Measurements from ENCODE around the gene ZNF609.
"Not testable (repeated sequence)": the region's sequence is repeated elsewhere in the genome, so short reads cannot be mapped to it uniquely, and the experiment has no call there.

ZNF609 gene

DNA sequence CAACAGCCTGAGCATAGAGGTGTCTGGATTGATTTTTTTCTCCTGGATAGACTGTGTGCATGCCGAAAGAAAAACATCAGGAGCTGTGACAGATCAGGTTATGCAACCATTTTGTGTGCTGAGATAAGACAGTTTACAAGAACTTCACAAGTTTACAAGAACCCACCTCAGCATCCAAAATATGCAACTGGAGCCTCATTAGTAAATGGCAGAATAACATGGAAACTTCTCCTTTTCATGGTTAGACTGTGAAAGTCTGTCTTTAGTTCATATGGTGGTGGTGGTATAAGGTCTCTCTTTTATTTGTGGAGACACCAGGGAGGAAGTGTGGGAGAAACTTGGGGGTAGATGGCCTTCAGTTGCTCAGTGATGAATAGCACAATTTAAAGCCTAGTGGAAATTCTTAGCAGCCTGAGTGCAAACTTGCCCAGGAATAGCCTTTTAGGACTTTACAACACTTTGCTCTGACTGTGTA, 3.7 kb upstream of the ZNF609 start:
- no peak for DNase-seq

DNA sequence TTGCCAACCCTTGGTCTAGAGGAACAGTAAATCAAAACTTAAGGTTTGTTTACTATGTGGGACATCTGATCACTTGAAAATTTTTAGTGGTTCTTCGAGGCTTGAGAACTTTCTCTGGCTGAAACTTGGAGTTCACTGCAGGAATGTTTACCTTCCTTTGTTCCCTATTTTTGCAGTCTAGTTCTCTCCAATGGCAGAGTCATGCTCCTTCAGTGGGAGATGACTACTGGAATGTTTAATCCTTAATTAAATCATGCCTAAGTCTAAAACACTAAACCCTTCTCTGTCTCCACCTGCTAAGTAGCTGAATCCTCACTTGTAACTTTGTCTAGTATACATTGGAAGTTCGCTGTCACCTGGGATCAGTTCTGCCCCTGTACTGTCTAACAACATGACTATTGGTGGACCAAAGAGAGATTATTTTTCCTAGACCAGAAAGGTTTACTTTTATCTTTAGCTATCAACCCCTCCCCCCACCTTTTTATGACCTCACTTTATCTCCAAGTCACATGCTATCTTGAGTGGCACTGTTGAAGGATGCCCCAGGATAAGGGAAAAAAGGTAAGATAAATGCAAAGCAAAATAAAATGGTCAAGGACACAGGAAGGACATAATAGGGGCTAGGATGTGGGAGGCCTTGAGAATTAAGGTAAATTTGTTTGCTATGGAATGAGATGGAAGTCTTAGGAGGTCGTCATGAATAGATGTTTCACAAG, 1.2 kb upstream of the ZNF609 start:
- DNase-seq, result no peak

DNA sequence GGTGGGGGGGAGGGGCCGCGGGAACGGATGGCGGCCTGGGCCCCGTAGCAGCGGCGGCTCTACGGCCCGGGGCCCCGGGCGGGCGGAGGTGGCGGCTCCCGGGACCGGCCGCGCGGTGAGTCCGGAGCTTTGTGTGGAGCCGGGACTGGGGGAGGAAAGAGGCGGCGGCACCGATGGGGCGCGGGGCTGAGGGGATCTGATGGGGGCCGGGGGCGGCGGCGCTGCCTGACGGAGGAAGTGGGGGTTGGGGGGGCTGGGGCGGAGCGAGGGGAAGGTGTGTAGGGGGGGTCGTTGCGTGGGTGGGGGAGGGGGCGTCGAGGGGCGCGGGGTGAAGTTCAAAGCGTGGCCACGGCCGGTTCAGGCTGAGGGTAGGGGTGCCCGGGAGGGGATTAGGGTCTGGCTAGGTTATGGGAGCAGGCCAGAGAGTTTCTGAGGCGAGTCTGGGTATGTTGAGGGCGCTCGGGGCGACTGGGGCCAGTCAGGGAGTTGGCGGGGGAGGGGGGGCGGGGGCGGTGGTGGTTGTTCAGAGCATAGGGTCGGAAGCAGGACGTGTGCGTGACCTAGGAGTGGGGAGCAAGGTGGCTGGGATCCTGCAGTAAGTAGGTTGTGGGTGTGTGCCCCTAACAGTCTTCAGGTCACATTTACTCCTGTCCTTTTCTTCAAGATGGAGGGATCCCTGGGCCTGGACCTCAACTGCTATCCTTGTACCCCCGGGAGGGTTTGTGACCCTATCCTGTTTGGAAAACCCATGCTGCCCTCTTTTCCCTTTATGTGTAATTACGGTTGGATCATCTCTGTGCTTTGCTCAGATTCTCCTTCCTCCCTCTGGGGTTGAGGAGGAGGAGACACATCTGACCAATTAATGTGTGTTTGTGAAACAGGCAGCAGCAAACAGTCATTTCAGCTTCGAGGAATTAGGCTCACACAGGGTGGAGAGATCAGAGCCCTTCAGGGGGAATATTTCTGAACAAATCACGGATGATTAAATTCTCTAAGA, 644 bp downstream of the ZNF609 start:
- DNase-seq, result peak; percentile 57

DNA sequence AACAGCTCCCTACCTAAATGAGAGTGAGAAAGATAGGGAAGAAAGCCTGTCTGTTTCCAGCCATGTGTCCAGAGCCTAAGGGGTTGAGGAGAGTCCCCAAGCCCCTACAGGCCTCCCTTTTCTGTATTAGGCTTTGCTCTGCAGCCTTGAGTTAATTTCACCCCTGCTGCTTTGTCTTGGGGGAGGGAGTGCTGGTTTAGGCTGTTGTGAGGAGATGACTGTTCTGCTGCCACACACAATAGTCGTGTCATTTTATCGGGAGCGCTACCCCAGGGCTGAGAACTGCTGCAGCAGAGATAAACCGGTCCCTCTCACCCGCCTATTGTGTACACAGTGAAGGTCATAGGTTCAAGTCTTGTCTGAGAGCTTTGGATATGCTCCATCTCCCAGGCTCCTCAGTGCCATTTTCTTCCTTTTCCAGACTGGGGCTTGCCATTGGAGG, 1.4 kb downstream of the ZNF609 start:
- DNase-seq, result peak; percentile 18

DNA sequence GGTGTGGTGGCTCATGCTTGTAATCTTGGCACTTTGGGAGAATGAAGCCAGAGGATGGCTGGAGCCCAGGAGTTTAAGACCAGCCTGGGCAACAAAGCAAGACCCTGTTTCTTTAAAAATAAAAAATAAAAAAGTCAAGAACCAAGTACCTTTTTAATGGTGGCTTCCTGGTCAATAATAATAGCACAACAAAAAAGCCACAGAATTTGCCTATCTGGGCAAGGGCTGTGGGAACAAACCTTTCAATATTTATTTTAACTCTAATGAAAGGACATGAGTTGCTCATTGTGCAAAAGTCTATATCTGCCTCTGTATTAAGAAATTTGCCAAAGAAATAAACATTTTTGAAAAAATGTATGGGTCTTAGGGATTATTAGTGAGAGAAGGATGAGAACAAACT, 2.1 kb downstream of the ZNF609 start:
- no peak for DNase-seq

DNA sequence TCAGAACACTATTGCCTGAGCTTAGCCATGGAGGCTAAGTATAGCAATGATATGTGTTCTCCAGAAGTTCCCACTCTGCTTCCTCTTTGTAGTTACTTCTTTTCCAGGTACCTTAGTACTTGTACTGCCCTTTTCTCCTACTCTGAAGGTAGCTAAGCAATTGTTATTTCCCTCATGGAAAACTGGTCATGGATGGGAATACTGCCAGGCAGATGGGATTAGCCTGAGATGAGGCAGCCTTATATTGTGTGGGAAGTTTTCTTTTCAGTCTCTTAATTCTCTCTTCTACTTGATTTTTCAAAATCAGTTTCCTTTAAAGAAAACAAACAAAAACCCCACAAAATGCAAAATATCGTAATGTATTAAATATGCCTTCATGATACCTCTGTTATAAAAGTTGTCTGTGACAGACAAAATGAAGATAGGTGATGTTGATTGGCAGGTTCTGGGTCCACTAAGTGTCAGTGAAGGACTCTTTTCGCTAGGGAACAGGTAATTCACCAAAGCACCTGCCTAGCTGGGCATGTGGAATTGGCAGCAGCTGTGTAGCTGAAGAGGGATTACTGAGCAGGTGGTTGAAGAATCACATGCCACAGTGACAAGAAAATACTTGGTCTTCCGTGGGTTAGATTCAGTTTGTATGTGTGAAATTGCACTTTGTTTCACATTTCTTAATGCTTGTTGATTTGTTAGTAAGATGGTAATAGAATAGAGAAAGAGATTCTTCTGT, 4.1 kb downstream of the ZNF609 start:
- peak; percentile 29 for DNase-seq

DNA sequence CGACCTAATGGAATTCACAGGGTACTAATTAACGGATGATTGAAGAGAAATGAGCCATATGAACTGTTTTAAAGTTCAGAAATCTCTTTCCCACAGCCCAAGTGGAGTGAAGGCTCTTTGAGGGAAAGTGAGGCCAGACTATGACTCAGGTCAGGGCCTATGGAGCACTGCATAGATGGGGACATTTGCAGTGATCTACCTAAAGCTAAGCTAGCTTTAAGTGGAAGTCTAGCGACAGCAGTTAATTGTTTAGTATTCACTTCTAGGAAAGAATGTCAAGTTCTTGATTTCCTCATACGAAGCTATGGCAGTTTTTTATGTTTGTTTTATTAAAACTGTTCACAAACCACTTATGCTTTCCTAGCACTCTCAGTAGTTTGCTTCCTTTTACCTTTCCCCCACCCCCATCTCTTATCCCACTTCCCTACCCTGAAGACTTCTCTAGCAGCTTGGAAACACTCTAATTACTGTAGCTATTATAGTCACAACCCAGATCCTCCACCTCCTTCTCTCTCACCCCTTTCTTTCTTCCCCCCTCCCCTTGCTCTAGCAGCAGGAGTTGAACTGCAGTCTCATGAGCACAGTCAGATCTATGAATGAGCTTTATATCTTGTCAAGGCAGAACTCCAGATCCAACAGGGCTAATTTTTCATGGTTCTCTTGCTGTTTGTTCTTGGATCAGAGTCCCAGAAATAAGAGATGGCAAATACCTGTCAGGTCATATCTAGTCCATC, 6.2 kb downstream of the ZNF609 start:
- DNase-seq, result no peak

DNA sequence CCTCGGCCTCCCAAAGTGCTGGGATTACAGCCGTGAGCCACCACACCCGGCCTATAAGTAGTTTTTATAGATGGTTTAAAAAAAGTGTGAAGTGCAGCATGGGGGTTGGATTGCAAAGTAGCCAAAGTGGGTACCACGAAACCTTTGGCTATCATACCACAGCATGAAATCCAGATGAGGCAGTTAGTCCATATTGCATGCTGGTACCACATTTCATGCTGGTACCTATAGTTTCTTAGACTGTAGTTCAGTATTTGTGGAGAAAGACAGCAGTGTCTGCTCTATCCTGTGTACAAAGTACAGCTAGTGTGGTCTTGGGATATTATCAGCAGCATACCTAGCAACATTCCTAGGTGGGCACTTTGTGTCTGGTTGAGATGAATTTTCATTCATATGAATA, 11.8 kb downstream of the ZNF609 start:
- no peak for DNase-seq

DNA sequence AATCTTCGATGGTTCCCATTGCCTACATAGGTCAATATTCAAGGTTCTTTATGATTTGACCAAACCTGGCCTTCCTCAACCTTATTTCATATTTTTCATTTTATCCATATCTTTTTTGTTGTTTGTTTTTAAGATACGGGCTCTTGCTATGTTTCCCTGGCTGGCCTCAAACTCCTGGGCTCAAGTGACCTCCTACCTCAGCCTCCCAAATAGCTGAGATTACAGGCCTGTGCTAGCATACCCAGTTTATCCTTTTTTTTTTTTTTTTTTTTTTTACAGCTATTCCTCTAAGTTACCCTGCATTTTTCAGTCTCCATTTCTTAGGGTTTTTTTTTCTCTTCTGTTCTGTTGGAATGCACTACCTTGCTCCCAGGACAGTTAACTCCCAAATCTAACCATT, 14.5 kb downstream of the ZNF609 start:
- no peak for DNase-seq

DNA sequence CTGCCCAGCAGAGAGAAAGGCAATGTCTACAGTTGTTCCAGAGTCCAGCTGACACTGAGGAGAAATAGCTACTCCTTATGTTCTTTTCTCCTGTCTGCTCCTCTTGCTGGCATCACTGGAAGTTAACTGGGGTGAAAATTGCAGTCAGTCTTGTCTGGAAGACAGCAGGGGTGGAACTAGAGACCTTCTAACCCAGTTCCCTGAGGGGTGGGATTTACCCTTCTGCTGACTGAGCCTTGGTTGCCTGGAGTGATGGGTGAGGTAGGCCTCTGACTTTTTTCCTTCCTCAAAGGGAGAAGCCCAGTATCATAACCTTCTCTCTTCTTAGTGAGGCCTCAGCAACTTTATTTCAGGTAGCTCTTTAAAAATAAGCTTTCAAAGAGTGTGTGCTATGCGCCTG, 16.2 kb downstream of the ZNF609 start:
- DNase-seq, result no peak

DNA sequence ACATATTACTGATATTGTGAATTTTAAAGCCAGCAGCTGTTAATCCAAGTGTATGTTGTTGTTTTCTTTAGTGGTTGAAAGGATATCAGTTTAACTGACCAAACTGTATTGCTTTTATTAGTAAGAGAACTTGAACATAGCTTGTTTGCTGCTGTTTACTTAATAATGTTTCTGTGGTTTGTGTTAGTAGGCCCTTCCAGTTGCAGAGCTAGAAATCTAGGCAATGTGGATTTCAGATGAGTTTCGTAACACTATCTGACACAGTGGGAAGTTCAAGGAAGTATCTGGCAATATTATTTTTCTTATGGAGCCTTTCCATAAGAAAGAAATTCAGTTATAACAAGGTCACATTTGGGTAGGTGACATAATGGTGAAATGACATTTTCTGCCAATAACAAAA, 18.5 kb downstream of the ZNF609 start:
- DNase-seq, result no peak

DNA sequence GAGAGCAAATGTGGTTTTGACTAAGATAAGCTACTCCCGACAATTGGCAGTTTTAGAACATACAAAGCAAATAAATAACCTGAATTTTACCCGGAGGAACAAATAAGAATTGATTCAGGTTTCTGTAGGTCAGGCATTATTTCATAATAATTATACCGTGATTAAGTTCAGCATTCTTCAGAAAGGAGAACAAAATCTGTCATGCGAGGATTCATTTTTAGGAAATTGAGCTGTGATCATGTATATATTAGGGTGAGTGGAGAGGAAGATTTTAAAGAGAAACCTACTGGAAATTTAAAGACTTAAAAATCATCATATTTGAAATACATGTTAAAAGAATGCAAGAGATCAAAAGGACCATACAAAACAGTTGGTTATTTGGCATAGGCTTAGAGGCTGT, 20.5 kb downstream of the ZNF609 start:
- DNase-seq, result no peak

DNA sequence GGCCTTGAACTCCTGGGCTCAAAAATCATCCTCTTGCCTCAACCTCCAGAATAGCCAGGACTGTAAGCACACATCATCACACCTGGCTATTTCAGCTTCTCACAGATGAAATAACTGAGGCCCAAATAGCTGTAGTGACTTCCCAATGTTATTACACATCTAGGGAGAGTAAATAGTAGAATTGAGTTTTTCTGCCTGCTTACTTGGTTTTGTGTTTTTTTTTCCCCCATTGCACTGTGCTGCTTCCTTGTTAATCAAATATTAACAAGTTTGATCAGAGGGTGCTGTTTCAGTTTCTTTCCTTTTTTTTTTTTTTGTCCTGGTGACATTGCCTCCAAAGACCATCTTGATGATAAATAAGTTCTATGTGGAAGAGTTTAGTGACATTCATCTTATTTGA, 23.4 kb downstream of the ZNF609 start:
- DNase-seq, result no peak

DNA sequence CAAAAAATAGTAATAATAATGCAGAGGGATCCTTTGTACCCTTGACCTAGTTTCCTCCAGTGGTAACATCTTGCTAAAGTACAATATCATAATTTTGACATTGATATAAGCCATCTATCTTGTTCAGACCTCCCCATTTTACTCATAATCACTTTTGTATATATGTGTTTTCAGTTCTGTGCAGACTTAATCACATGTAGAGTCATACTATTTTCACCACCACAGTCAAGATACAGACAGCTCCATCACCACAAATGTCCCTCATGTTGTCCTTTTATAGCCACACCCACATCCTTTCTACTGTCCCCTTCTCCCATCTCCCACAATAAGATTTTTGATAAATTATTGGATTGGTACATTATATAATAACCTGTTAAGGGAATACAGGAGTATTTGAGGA, 25.4 kb downstream of the ZNF609 start:
- no peak for DNase-seq

DNA sequence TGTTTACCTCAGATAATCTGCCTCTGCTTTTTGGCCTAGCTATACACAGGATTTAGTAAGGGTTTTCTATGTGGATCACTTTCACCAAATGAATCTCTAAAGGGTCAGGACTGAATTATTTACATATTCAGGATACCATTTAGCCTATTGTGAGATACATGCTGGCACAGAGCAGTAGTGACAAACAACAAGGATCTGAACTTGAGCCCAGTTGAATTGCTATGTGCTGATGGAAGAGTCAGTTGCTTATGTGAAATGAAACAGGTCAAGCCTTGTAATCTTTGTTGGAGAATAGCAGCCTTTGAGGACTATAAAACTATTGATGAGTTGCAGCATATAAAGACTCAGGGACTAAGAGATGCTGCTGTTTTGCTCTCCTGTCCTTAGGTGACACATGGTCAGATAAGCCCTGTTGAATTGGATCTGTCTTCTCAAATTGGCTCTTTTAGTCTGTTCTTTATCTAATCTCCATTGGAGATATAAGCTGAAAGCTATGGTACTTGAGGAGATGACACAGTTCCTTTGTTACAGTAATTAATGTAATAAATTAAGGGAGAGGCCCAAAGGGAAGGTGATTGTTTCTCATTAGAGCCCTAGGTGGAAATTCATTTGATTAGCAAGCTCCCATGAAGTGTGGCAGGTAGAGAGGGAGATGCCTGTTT, 30.4 kb downstream of the ZNF609 start:
- DNase-seq, result no peak

DNA sequence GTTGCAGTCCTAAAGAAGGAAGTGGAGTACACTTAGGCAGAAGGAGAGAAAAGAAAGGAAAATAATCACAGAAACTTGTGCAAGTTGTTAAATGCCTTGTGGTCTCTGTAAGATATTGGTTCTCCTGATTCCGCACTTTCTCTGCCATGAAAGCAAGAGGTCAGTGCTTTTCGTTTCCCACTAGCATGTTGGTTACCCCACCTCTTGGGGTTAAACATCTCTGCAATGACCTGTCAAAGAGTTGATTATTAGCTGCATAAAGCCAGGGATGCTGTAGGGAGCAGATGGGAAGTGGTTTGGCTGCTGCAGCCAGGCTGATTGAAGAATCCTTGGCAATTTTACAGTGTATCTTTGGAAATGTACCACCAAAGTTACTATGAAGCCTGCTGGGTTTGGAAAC, 33.3 kb downstream of the ZNF609 start:
- no peak for DNase-seq

DNA sequence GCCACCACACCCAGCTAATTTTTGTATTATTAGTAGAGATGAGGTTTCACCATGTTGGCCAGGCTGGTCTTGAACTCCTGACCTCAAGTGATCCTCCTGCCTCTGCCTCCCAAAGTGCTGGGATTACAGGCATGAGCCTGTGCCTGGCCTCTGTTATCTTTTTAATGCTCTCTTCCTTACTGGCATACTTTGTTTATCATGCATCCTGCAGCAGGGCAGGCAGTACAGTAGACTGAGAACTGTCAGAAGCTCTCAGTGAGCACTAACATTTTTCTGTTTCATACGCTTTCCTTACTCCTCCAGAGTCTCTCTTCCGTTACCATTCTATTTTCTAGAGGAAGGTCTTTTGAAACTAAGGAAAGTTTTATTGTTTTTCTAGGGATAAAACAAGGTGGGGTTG, 35.6 kb downstream of the ZNF609 start:
- not testable (repeated sequence) for DNase-seq

DNA sequence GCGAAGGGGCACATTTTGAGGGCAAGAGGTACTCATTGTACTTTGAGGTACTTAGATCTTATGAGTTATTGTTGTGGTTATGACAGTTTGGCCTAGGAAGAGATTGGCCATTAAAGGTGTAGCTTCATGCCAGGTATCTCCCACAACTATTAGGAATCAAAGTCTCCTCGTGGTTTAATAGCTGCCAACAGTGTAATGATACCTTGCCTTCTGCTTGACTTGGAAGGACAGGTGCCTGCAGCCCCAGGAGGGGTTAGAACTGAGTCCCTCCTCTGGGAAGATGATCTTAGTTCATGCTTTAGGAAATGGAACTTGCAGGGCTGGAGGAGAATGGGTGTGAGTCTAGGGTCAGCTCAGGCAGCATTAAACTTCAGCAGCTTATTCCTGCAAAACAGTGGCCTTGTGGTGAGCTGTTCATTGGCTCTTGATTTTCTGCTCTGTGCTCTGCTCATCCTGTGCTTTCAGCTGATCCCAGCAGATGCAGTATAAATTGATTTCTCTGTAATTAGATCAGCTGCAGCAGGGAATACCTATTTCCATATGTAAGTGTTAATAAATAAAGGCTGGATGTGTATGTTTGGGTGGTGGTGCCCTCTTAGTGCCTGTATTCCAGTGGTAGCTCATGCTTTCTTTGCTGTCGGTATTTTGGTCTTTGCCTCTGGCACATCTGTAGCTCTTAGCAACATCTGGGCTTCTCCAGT, 40.5 kb downstream of the ZNF609 start:
- no peak for DNase-seq

DNA sequence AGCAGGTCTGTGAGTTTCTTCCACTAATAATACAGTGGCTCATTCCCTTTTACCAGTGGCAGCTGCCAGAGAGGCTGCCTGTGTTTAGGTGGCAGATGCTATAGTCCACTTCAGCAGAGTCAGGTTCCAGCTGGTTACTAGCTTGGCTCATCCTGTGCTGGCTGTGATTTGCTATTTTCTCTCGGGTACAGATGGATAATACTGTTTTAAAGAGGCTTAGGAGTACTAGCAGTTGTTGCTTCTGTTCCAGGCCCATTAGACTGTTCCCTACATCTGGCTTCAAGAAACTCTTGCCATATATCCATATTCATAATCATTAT, 41.0 kb downstream of the ZNF609 start:
- peak; percentile 24 for DNase-seq

DNA sequence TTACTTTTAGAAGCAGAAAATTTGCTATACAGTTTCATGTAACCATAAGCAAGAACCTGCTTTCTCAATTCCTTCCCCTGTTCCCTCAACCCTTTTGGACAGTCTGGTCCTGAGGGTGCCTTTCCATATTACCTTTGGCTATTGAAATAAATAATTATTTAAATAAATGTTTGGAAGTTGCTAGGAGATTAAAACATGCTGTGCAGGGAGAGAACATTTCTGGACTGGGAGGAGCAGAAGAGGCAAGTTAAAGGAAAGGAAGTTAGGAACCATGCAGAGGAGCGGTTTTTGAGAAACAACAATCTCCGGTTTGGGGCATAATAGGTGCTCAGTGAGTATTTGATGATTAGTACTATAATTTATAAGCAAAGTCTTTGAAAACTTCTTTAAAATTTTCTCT, 41.8 kb downstream of the ZNF609 start:
- DNase-seq, result no peak

DNA sequence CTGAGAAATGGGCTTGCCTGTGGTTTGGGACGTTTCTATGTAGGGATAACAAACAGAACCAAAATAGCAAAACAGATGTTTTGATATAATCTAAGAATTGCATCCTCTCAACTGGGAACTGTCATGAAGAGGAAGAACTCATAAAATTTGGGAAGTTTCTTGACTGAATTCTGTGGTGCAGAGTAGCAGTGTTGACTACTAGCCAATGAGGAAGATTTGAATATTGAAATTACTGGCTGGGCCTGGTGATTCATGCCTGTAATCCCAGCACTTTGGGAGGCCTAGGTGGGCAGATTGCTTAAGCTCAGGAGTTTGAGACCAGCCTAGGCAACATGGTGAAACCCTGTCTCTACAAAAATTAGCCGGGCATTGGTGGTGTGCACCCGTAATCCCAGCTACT, 42.2 kb downstream of the ZNF609 start:
- no peak for DNase-seq

DNA sequence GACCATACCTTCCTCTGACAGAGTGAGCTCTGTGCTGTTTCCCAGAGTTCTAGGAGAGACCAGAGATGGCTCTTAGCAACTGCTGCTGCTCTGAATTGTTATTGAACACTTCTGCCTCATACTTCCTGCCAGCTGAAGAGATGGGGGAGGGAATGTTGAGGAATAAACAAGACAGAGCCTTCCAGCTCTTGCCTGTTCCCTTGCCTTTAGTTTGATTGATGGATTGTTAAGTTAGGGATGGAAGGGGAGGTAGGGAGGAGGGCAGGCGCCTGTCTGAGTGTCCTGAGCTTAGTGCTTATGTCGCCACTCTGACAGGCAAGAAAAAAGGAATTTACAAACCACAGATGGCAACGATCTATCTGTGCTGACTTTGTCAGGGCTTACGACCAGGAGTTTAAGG, 42.8 kb downstream of the ZNF609 start:
- no peak for DNase-seq

Measured in right hindlimb (tissue), 1 donor.